Stimulated activated CD8-positive, alpha-beta memory T cell treated with anti-CD3 and anti-CD28 coated beads, Interleukin-15, amount 100 ng/mL, for 24 hours (primary cell): ENCODE data around the gene TPCN1.

Experiments
- DNase-seq: peaks from one replicate; pipeline ENCODE4 v3.0.0-alpha.2; 2020; ENCODE audit warnings: low read depth

Gene TPCN1

DNA sequence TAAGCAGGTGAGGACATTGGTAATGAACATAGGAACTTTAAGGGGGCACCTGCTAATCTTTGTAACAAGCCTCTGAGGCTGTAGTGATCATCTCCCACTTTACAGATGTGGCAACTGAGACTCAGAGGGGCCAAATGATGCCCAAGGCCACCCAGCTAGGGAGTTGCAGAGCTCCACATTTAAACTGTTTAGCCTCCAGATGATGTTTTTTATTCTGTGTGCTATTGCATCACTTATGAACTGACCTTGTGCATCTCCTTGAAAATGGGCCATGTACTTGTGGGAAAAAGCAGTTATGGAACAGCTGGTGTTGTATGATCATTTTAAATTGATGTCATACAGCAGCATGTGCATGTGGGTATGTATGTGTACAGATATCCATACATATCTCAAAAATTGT, 41.4 kb downstream of the TPCN1 start:
- no peak for DNase-seq

DNA sequence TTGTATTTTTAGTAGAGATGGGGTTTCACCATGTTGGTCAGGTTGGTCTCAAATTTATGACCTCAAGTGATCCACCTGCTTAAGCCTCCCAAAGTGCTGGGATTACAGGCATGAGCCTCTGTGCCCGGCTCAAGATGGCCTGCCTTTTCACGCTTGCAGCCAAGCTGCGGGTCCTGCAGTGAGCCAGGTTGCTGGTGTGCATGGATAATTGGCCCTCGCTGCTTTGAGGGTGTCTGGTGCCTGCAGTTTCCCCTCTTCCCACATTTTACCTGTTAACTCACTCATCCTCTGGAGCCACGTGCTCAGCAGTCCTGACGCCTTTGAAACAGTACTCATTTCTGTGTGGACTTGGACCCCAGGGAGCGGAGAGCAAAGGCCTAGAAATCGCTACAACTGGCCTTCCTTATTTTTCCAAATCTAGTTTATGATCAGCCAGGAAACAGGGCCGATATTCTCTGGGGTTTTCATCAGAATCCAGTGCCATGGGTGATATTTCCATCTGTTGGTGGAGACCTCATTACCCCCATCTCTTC, 42.2 kb downstream of the TPCN1 start:
- no peak for DNase-seq

DNA sequence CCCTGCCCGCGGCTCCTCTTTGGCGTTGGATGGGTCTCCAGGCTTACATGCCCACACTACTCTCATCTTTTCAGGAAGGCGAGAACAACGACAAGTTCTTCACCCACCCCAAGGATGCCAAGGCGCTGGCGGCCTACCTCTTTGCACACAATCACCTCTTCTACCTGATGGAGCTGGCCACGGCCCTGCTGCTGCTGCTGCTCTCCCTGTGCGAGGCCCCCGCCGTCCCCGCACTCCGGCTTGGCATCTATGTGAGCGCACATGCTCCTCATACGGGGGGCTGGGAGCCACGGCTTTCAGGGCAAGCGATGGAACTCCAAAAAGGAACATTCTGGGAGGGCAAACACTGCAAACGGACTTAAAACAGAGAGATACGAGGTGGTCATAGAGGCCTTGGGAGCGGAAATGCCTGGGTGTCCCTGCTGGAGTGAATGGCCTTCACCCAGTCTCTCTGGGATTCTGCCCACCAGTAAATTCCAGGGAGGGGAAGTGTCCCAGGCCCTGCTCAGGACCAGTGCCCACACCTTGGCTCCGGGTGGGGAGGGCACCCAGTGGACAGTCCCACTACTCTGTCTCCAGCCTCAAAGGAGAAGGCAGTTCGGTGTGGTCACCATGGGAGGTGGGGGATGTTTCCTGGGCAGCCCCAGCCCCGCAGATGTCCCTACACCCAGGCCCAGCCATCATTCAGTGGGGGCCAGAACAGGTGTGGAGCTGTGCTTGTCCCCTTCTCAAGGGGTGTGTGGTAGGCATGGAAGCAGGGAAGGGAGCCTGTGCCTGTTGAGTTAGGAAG, 45.0 kb downstream of the TPCN1 start:
- no peak for DNase-seq

DNA sequence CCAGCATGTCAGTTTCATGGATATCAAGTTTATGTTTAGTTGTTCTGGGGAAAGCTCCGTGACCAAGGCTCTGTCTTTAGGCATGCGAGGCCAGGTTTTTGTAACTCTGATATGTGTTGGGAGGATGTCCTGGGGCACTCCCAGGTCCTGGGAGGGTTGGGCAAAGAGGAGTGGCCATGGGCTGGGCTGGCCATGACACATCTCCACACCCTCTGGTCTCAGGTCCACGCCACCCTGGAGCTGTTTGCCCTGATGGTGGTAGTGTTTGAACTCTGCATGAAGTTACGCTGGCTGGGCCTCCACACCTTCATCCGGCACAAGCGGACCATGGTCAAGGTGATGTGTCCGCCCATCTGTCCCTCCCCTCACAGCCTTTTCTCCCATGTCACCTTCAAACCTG, 46.4 kb downstream of the TPCN1 start:
- no peak for DNase-seq

DNA sequence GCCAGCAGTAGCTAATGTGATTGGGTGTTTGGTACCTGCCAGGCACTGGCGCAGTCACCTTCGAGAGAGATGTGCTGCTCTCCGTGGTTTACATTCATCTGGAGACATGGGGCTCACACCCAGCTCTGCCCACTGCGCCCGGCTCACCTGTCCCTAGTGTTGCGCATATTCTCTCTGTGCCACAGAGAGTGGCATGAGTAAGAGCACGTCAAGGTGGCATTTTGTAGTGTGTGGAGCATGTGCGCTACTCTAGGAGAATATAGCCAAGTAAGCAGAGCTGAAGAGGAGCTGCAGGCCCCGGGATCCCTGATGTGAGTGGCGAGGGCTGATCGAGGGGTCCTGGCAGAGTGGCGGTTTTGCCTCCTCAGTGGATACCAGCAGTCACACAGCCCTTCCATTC, 46.9 kb downstream of the TPCN1 start:
- DNase-seq = no peak

DNA sequence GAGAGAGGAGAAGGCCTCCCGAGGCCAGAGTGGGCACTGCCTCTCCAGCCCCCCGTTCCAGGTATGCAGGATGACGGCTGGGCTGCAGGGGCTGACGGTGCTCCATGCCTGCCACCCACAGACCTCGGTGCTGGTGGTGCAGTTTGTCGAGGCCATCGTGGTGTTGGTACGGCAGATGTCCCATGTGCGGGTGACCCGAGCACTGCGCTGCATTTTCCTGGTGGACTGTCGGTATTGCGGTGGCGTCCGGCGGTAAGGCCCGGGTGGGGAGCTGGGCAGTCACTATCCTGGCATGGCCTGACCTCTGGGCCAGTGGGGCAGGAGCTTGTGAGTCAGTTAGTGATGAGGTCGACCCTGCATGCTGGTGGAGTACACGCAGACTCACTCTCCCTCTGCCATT, 47.4 kb downstream of the TPCN1 start:
- no peak for DNase-seq

DNA sequence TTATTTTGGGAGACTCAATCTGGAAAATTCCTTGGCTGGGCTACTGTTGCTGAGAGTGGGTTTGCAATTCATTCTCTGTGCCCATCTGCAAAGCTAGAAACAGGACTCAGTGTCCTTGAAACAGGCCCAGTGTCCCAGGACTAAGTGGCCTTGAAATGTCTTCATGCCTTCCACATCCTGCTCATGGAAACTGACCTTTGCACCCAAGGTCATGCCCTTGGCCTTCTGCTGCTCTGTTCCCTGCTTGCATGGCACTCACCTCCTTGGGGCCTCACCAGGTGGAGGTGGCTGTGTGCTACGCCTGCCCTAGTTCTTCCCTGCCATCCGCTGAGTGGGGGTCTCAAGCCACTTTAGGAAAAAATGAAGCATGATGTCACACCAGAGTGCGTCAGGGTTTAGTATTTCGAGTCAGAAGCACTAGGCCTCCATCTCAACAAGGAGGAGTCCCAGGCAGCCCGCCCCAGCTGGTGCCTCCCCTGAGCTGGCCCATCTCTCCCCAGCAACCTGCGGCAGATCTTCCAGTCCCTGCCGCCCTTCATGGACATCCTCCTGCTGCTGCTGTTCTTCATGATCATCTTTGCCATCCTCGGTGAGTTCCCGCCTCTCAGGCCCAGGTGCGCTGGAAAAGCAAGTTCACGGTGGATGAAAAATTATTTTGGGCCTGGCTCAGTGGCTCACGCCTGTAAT, 48.1 kb downstream of the TPCN1 start:
- no peak for DNase-seq

DNA sequence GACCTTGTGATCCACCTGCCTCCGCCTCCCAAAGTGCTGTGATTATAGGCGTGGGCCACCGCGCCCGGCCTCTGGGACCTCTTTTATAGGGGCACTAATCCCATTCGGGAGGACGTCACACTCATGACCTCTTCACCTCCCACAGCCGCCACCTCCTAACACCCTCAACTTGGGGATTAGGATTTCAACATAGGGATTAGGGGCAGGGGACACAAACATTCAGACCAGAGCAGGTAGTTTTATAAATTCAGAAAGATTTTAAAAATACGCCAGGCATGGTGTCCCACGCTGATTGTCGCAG, 49.4 kb downstream of the TPCN1 start:
- no peak for DNase-seq

DNA sequence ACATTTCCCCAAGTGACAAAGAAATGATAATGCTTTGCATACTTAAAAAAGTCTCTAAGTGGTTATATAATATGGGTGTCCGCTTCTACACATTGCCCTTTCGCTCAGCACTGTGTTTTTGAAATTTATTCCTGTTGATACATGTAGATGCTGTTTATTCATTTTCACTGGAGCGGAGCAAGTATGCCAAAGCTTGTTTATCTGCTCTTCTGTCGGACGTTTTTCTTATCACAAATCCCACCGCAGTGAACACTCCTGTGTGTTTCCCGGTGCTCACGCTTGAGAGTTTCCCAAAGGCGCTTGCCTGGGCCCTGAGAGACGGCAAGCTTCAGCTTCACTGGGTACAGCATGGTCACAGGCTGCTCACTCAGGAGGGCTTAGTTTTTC, 50.2 kb downstream of the TPCN1 start:
- DNase-seq = no peak

DNA sequence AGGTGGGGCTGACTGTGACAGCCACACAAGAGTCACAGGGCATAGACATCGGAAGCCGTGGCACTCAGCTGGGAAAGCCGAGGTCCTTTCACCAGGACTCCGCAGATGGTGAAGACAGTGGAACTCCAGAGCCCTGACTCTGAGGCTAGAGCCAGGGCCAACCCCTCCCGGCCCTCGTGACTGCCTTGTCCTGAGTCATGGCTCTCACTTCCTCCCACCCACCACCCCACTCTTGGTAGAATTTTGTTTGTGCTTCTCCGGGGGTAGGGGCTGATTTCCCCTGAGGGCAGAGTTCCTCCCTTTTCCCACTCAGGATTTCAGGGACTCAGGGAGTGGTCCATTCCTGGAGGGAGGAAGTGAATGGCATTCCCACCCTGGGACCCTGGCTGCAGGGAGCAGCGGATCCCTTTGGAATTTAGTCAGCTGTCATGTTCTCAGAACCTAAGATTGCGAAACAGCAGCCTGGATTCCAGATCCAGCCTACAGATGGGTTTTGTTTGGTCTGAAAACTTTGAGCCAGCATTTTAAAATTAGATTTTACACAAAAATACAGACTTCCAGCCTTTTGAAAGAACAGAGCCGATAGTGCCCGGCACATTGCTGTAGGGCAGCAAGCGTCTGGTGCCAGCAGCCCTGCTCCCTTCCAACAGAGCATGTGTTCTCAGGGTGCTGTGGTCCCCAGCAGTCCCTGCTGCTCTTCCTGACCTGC, 50.7 kb downstream of the TPCN1 start:
- DNase-seq = no peak

DNA sequence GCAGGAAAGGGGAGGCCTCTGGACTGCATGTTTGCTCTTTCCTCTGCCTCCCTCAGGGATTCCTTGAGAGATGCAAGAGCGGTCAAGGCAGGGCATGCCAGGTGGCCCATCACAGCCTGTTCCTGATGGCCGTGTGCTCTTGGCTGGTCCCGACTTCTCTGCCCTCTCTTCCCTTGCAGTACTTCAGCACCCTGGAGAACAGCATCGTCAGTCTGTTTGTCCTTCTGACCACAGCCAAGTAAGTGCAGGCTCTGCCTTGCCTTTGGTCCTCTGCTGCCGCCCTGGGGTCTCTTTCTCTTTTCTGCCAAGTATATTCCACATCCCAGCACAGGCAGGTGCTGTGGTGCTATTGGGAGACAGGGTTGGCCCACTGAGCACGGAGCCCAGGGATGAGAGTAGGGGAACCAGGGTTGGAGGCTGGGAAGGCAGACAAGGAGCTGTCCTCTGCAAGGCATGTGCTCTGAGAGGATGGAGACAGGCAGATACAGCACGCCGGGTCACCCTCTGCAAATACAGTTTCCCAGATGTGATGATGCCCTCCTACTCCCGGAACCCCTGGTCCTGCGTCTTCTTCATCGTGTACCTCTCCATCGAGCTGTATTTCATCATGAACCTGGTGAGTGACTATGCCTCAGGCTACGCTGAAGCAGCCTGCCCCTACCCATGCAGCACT, 51.9 kb downstream of the TPCN1 start:
- DNase-seq = no peak

DNA sequence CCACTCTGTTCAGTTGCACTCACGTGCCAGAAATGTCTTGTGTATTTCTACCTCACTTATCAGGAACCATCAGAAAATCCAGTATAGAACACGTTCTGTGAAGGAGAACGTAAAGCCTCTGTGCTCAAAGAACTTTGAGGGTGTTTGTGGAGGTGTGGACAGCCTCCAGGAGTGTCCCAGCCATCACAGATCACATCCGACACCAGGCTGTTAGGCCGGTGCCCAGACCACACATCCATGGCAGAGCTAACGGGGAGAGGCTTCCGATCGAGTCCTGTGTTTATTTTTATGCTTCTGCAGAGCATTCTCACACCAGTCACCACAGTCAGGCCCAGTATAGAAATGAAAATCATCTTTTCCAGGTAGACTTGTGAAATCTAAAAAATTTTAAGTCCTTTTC, 53.6 kb downstream of the TPCN1 start:
- DNase-seq = no peak

DNA sequence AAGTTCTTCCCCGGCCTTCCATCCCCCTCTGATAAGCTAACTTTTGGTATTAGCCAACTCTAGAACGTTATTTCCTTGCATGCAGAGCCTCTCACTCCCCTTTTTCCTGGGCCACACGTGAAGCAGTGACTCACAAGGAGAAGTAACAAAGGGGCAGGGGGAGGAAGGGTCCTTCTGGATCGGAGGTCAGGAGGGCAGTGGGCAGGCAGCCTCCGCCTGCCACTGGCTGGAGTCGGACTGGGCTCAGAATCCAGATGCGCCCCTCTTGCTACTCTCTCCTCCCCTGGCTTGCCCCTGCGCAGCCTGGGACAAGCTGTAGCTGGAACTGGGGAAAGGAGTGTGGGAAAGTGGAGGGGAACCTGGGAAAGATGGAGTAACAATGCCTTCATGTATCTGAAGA, 55.0 kb downstream of the TPCN1 start:
- DNase-seq = no peak

DNA sequence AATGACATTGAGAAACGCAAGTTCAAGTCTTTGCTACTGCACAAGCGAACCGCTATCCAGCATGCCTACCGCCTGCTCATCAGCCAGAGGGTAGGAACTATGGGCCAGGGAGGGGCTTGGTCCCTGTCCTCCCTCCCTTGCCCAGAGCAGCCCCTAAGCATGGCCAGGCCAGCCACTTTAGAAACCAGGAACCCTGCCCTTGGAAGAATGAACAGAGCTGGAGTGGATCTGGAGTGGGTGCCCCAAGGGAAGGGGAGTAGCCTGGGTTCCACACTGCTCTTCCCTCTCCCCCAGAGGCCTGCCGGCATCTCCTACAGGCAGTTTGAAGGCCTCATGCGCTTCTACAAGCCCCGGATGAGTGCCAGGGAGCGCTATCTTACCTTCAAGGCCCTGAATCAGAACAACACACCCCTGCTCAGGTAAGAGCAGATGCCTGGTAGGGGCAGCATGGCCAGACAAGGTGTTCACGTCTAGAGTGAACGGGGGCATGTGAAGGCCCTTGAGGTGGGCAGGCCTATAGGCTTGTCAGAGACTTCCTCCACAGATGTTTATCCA, 55.8 kb downstream of the TPCN1 start:
- DNase-seq = no peak

DNA sequence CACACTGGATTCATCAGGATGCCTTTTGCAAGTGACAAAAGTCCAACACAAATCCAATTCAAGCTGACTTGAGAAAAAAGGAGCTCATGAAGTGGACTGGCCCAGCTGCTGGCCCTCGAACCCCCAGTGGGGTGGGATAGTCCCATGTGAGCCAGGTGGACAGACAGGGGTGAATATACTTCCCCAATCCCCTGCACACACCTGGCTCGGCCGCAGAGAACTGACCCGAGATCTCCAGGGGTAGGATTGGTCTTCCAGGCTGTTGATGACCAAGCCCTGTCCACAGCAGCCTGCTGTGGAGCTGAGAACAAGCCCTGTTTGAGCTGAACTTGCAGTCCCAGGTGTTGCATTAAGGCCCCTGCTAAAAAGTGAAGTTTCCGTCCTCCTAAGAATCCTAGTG, 56.2 kb downstream of the TPCN1 start:
- no peak for DNase-seq

DNA sequence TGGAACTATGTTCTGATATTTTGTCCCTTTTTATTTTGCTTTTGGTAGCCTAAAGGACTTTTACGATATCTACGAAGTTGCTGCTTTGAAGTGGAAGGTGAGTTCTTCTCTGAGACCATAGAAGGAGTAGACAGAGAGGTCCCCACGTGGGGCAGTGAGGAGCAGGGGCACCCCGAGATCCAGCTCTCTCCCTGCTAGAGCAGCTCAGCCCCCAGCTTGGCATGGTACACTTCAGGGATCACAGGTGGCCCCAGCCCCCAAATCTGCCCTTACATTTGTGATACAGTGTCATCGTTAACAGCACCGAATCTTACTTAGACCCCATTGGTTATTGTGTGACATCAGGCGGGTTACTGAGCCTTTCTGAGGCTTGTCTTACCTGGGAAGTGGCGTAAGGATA, 56.9 kb downstream of the TPCN1 start:
- DNase-seq = no peak

DNA sequence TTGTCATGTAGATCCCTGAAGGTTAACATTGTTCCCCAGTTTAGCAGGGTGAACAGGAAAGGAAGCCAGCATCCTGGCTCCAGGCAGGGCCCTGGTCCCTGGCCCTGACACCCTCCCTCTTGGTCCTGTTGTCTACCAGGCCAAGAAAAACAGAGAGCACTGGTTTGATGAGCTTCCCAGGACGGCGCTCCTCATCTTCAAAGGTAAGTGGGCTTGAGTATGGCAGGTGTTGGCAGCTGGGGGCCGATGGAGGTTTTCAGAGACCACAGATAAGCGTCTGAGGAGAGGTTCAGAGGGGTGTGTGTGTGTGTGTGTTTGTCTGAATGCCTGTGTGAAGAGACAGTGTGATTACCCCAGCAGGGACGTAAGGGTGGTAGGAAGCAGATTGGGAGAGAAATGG, 57.4 kb downstream of the TPCN1 start:
- DNase-seq = no peak

DNA sequence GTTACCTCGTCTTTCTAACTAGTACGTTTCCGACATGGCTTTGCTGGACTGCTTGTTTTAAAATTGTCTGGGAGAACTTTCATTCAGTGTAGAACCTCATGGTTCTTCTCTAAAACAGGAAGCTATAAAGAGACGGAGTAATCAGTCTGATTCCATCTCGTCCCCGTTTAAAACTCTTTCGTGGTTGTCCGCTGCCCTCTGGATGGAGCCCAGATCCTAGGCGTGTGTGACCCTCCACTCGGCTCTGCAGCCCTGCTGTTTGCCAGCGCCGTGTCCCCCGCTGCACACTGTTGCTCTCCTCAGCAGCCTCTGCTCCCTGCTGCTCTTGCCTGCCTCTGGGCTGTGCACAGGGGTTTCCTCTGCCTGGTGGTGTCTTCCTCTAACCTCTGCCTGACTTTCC, 63.5 kb downstream of the TPCN1 start:
- DNase-seq = no peak

DNA sequence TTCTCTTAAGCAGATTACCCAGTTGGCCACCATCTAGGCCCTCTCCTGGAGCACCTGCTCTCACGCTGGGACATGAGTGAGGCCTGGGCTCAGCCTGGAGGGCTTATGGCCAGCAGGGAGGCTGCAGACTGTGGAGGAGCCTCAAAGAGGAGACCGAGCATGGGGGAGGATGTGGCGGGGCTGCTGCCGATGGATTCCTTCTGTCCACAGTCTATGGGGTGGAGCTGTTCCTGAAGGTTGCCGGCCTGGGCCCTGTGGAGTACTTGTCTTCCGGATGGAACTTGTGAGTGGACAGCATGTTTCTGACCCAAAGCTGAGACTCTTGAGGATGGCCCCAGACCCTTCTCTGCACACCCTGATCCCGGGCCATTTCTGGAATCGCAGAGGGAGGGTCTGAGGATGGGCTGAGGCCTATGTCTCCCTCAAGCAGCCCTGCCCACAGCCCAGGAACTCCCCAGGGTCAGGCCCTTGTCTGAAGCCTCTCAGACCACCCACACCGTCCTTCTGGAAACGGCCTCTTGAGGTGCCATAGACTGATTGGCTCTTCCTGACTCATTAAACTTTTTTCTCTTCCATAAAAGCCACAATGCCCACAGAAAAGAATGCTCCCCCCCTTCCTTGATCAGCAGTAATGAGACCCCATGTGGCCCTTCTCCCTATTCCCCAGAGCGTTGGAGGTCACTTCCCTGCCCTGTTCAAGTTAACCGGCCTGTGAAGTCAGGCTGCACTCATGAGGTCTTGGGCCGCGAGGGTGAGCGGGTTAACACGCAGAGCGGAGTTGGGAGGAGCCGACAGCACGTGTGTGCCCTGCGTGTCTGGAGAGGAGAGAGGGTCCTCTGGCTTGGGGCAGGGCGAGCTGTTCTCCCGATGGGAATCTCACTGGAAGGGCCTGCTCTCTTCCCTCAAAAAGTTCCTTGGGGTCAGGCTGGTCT, 64.7 kb downstream of the TPCN1 start:
- no peak for DNase-seq

DNA sequence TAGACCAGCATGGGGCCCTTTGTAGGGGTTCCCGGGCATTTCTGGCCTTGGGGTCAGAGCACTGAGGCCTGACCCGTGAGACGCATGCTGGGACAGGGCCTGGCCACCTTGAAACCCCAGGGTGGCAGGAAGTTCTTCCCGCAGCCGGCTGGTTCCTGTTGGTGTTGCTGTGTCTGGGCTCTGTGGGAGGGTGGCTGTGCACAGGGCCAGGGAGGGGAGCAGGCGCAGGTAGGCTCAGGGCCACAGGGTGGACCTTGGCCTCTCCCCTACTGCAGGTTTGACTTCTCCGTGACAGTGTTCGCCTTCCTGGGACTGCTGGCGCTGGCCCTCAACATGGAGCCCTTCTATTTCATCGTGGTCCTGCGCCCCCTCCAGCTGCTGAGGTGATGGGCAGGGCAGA, 65.4 kb downstream of the TPCN1 start:
- DNase-seq = no peak
